SK-N-SH (cell line): ENCODE data around the gene MMRN1. TPM values are rescaled to one million over a fixed set of nuclear protein-coding genes. Genes with fewer than 3 reads are reported as not detected.
"Not testable (repeated sequence)": the region's sequence is repeated elsewhere in the genome, so short reads cannot be mapped to it uniquely, and the experiment has no call there.

Experiments
- CTCF ChIA-PET: fragments of 300-600, 350-600 bp; formaldehyde crosslinking; extraction: SDS; loops from one replicate; lab custom pipeline; 2021; lab: Yijun Ruan, JAX
- POLR2A ChIA-PET: fragments of 350-600 bp; sonication (Branson Sonifier 250); formaldehyde crosslinking; extraction: SDS; loops from one replicate; lab custom pipeline; 2020; ENCODE audit warnings: antibody characterized with exemption, inconsistent platforms; lab: Yijun Ruan, JAX
- DNase-seq: peaks from one replicate; pipeline ENCODE4 v3.0.0; 2012
- H2AFZ ChIP-seq: fragments of 200-600 bp; sonication (generic); 2 replicates; pipeline ENCODE4 v1.8.1; 2016; ENCODE audit warnings: antibody characterized with exemption, mild to moderate bottlenecking, low read depth
- H3F3A ChIP-seq: fragments of 200-600 bp; sonication (generic); replicated peaks from 2 replicates; pipeline ENCODE3; 2016; ENCODE audit warnings: antibody characterized with exemption, mild to moderate bottlenecking; ENCODE audit not compliant: insufficient read depth
- H3K27ac ChIP-seq, 2 experiments: fragments of 200-500 bp in 1 of 2; fragments of 200-600 bp in 1 of 2; sonication (Bioruptor generic) in 1 of 2; sonication (generic), shearing (Covaris generic) in 1 of 2; 2 replicates each; pipeline versions ENCODE4 v1.5.1 to v1.6.1; 2014 to 2016; ENCODE audit warnings: low read depth in 2 of 2, inconsistent platforms in 1 of 2, low read length in 1 of 2, mild to moderate bottlenecking in 1 of 2, mixed read lengths in 1 of 2
- H3K27me3 ChIP-seq: fragments of 200-600 bp; sonication (generic), shearing (Covaris generic); 2 replicates; pipeline ENCODE4 v1.6.1; 2016; ENCODE audit warnings: mixed run types; ENCODE audit not compliant: insufficient read depth
- H3K36me3 ChIP-seq, 2 experiments: fragments of 200-500 bp in 1 of 2; fragments of 200-600 bp in 1 of 2; sonication (Bioruptor generic) in 1 of 2; sonication (generic) in 1 of 2; replicated peaks in 1 of 2; 2 replicates each; pipeline versions ENCODE3 to v1.5.1; 2014 to 2016; ENCODE audit warnings: low read length in 1 of 2, mild to moderate bottlenecking in 1 of 2; ENCODE audit not compliant: insufficient read depth in 2 of 2, control insufficient read depth in 1 of 2
- H3K4me1 ChIP-seq, 2 experiments: fragments of 200-500 bp in 1 of 2; fragments of 200-600 bp in 1 of 2; sonication (Bioruptor generic) in 1 of 2; sonication (generic), shearing (Covaris generic) in 1 of 2; 2 replicates each; pipeline versions ENCODE4 v1.5.1 to v1.6.1; 2014 to 2016; ENCODE audit warnings: low read depth in 1 of 2, low read length in 1 of 2, mixed run types in 1 of 2; ENCODE audit not compliant: insufficient read depth in 2 of 2, control insufficient read depth in 1 of 2
- H3K4me2 ChIP-seq: fragments of 200-600 bp; sonication (generic), shearing (Covaris generic); 2 replicates; pipeline ENCODE4 v1.6.1; 2017; ENCODE audit warnings: mixed run types
- H3K4me3 ChIP-seq, 2 experiments: fragments of 200-500 bp in 1 of 2; fragments of 200-600 bp in 1 of 2; sonication (Bioruptor generic) in 1 of 2; sonication (generic), shearing (Covaris generic) in 1 of 2; 2 replicates each; pipeline versions ENCODE4 v1.5.1 to v1.8.1; 2014 to 2016; ENCODE audit warnings: low read depth in 2 of 2, inconsistent platforms in 1 of 2, low read length in 1 of 2, mild to moderate bottlenecking in 1 of 2, mixed read lengths in 1 of 2, moderate library complexity in 1 of 2
- H3K79me2 ChIP-seq: fragments of 200-600 bp; sonication (generic); 2 replicates; pipeline ENCODE4 v1.8.1; 2017; ENCODE audit warnings: mild to moderate bottlenecking; ENCODE audit not compliant: insufficient read depth
- H3K9ac ChIP-seq: fragments of 200-600 bp; sonication (generic); 2 replicates; pipeline ENCODE4 v1.6.1; 2017; ENCODE audit warnings: mixed run types
- H3K9me2 ChIP-seq: fragments of 200-600 bp; sonication (generic); 2 replicates; pipeline ENCODE4 v1.6.1; 2017; ENCODE audit warnings: mixed run types
- H3K9me3 ChIP-seq: fragments of 200-600 bp; sonication (generic); 2 replicates; pipeline ENCODE4 v1.6.1; 2017; ENCODE audit warnings: mixed run types, mild to moderate bottlenecking, moderate library complexity
- H4K20me1 ChIP-seq: fragments of 200-600 bp; sonication (generic); 2 replicates; pipeline ENCODE4 v1.6.1; 2017; ENCODE audit warnings: mild to moderate bottlenecking, mixed run types; ENCODE audit not compliant: insufficient read depth
- CHD2 ChIP-seq: fragments of 150-350 bp; IDR thresholded peaks from 2 replicates; pipeline ENCODE4 v1.6.1; 2018; ENCODE audit warnings: low read length; ENCODE audit not compliant: partially characterized antibody
- EP300 ChIP-seq, 2 experiments: IDR thresholded peaks; 2 replicates each; pipeline versions ENCODE4 v1.4.0 to v1.6.1; 2012; ENCODE audit warnings: borderline replicate concordance in 1 of 2, low read depth in 1 of 2, low read length in 1 of 2
- FOSL2 ChIP-seq: IDR thresholded peaks from 2 replicates; pipeline ENCODE4 v1.4.0; 2012; ENCODE audit warnings: low read depth, mild to moderate bottlenecking, moderate library complexity, borderline replicate concordance
- FOXJ3 ChIP-seq: sonication (generic); formaldehyde crosslinking; IDR thresholded peaks from 2 replicates; pipeline ENCODE4 v1.5.1; 2020; ENCODE audit warnings: mild to moderate bottlenecking, missing genetic modification reagents
- FOXM1 ChIP-seq: IDR thresholded peaks from 2 replicates; pipeline ENCODE4 v1.4.0; 2012; ENCODE audit warnings: low read depth, mild to moderate bottlenecking
- GABPA ChIP-seq: IDR thresholded peaks from 2 replicates; pipeline ENCODE4 v1.4.0; 2012; ENCODE audit warnings: low read depth, mild to moderate bottlenecking
- JUND ChIP-seq: IDR thresholded peaks from 2 replicates; pipeline ENCODE4 v1.4.0; 2012
- MEF2A ChIP-seq: IDR thresholded peaks from 2 replicates; pipeline ENCODE4 v1.4.0; 2012; ENCODE audit warnings: low read depth, borderline replicate concordance
- MXI1 ChIP-seq: IDR thresholded peaks from 2 replicates; pipeline ENCODE4 v1.6.1; 2012; ENCODE audit warnings: mild to moderate bottlenecking, low read depth, low read length, improper control_type of control experiment
- NFIC ChIP-seq: IDR thresholded peaks from 2 replicates; pipeline ENCODE4 v1.4.0; 2012; ENCODE audit warnings: borderline replicate concordance
- NRF1 ChIP-seq: IDR thresholded peaks from 2 replicates; pipeline ENCODE4 v1.6.1; 2012; ENCODE audit warnings: low read depth, mild to moderate bottlenecking, low read length
- POLR2AphosphoS5 ChIP-seq: IDR thresholded peaks from 2 replicates; pipeline ENCODE4 v1.6.1; 2012; ENCODE audit warnings: low read depth, low read length
- RAD21 ChIP-seq: IDR thresholded peaks from 2 replicates; pipeline ENCODE4 v1.6.1; 2012; ENCODE audit warnings: mild to moderate bottlenecking, low read length
- RFX5 ChIP-seq: IDR thresholded peaks from 2 replicates; pipeline ENCODE4 v1.6.1; 2012; ENCODE audit warnings: mild to moderate bottlenecking, improper control_type of control experiment, low read length
- SIN3A ChIP-seq: IDR thresholded peaks from 2 replicates; pipeline ENCODE4 v1.6.1; 2012; ENCODE audit warnings: low read depth, mild to moderate bottlenecking, low read length, moderate library complexity, borderline replicate concordance
- SMC3 ChIP-seq: IDR thresholded peaks from 2 replicates; pipeline ENCODE4 v1.6.1; 2012; ENCODE audit warnings: low read depth, low read length, improper control_type of control experiment
- TCF12 ChIP-seq: IDR thresholded peaks from 2 replicates; pipeline ENCODE4 v1.4.0; 2012
- WGBS: methylation state at CpG from one replicate; pipeline ENCODE4 v1.1.6; 2017; ENCODE audit warnings: low lambda C conversion rate; 5-methylcytosine and 5-hydroxymethylcytosine counted together
- polyA plus RNA-seq, 3 experiments: library from polyadenylated mRNA; depleted of rRNA; stranded (reverse); fragments of >200 nt; gene quantifications; 2 replicates each; pipeline ENCODE4 v1.2.3, GENCODE V29; 2012
- TF ChIP-seq, protein P1 (sequence below): fragments of 200-600 bp; sonication (generic); IDR thresholded peaks from 2 replicates; pipeline ENCODE4 v1.6.1; 2017; ENCODE audit warnings: antibody characterized with exemption, mild to moderate bottlenecking, moderate library complexity
- TF ChIP-seq, protein P2 (sequence below): IDR thresholded peaks from 2 replicates; pipeline ENCODE4 v1.4.0; 2012; ENCODE audit warnings: low read depth, borderline replicate concordance
- TF ChIP-seq, protein P3 (sequence below): fragments of 150-350 bp; IDR thresholded peaks from 2 replicates; pipeline ENCODE4 v1.6.1; 2016; ENCODE audit warnings: mild to moderate bottlenecking, low read depth, low read length

Gene MMRN1
- polyA plus RNA-seq, 1 of the 3 experiments (the other 2 are of a cell fraction) = not detected

DNA sequence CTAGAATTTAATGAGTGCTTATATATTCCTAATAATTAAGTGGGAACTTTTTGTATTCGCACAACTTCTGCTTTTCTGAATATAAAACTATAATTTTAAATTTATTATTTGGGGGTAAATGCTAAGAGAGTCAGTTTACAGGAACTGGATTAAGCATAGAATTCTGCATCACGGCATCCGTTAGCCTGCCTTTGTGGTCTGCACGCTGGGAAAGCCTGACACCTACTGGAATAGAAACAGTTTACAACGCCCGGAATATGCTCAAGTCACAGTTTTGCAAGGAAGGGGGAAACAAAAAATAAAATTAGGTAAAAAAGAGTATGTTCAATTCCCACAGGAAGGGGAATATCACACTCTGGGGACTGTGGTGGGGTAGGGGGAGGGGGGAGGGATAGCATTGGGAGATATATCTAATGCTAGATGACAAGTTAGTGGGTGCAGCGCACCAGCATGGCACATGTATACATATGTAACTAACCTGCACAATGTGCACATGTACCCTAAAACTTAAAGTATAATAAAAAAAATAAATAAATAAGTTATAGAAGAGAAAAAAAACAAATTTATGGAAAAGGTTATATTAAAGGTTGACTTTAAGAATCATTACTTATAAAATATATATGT, 7.3 kb downstream of the MMRN1 start:
- H3K9me2 ChIP-seq, POLR2A ChIA-PET, H3K4me3 ChIP-seq, H3K9me3 ChIP-seq, H3K27me3 ChIP-seq, H3K4me1 ChIP-seq, H3K79me2 ChIP-seq, H4K20me1 ChIP-seq, H3K4me2 ChIP-seq: not testable (repeated sequence)
- WGBS = 17% methylated on average over 7 of the region's 7 CpGs
- peak; percentile 22 for DNase-seq
- CTCF ChIA-PET = interaction anchor here (0.8 to 1.7 kb wide), 5 partner anchors 250 to 467 kb away, joined by 3 to 6 read pairs (median 3); no protein-coding TSS in a partner anchor
- H2AFZ ChIP-seq = peak overlapping the region; percentile 32; the same call in 1 of the 2 replicates
- TF ChIP-seq RAD21 (peak; percentile 94), SMC3 (peak; percentile 87)
- TF ChIP-seq, protein P1, sequence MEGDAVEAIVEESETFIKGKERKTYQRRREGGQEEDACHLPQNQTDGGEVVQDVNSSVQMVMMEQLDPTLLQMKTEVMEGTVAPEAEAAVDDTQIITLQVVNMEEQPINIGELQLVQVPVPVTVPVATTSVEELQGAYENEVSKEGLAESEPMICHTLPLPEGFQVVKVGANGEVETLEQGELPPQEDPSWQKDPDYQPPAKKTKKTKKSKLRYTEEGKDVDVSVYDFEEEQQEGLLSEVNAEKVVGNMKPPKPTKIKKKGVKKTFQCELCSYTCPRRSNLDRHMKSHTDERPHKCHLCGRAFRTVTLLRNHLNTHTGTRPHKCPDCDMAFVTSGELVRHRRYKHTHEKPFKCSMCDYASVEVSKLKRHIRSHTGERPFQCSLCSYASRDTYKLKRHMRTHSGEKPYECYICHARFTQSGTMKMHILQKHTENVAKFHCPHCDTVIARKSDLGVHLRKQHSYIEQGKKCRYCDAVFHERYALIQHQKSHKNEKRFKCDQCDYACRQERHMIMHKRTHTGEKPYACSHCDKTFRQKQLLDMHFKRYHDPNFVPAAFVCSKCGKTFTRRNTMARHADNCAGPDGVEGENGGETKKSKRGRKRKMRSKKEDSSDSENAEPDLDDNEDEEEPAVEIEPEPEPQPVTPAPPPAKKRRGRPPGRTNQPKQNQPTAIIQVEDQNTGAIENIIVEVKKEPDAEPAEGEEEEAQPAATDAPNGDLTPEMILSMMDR = peak; percentile 86
- TF ChIP-seq, all 33 proteins: peak for 3; not testable (repeated sequence) for 30
- H3K27ac ChIP-seq, H3F3A ChIP-seq, H3K36me3 ChIP-seq, H3K9ac ChIP-seq: not testable (repeated sequence)

DNA sequence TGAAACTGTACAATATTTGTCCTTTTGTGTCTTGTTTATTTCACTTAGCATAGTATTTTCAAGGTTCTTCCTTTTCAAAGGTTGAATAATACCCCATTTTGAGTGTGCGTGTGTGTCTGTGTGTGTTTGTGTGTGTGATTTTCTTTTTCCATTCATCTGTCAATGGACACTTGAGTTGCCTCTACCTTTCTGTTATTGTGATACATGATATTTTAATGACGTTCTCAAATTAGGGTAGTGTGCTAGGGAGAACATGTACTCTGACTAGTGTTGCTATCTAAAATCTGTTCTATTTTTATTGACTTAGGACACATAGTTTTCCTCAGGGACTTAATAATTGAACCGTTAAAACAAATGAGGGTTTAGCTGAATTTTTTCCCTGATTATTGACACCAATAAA, 9.9 kb downstream of the MMRN1 start:
- no peaks in the 10 kb centered on the region for H3K9me2 ChIP-seq
- no peak overlapping the region for H3K9ac ChIP-seq
- H3K4me3 ChIP-seq = no peak overlapping the region
- TF ChIP-seq GABPA = no peak
- no peak for TF ChIP-seq SIN3A
- no peak for TF ChIP-seq JUND
- no peak for TF ChIP-seq NFIC
- no peak for TF ChIP-seq FOXJ3
- no peak for TF ChIP-seq MEF2A
- TF ChIP-seq, protein P2, sequence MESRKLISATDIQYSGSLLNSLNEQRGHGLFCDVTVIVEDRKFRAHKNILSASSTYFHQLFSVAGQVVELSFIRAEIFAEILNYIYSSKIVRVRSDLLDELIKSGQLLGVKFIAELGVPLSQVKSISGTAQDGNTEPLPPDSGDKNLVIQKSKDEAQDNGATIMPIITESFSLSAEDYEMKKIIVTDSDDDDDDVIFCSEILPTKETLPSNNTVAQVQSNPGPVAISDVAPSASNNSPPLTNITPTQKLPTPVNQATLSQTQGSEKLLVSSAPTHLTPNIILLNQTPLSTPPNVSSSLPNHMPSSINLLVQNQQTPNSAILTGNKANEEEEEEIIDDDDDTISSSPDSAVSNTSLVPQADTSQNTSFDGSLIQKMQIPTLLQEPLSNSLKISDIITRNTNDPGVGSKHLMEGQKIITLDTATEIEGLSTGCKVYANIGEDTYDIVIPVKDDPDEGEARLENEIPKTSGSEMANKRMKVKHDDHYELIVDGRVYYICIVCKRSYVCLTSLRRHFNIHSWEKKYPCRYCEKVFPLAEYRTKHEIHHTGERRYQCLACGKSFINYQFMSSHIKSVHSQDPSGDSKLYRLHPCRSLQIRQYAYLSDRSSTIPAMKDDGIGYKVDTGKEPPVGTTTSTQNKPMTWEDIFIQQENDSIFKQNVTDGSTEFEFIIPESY = no peak
- TF ChIP-seq CHD2 = no peak
- no peak for TF ChIP-seq EP300 (IDR thresholded peaks at IDR 0.05; ENCODE audit: borderline replicate concordance in 1 of 2, low read depth in 1 of 2, low read length in 1 of 2)
- TF ChIP-seq TCF12 = no peak
- no peak for TF ChIP-seq MXI1
- no peak for TF ChIP-seq POLR2AphosphoS5
- no peak for TF ChIP-seq FOXM1
- TF ChIP-seq, protein P3, sequence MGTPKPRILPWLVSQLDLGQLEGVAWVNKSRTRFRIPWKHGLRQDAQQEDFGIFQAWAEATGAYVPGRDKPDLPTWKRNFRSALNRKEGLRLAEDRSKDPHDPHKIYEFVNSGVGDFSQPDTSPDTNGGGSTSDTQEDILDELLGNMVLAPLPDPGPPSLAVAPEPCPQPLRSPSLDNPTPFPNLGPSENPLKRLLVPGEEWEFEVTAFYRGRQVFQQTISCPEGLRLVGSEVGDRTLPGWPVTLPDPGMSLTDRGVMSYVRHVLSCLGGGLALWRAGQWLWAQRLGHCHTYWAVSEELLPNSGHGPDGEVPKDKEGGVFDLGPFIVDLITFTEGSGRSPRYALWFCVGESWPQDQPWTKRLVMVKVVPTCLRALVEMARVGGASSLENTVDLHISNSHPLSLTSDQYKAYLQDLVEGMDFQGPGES = no peak
- TF ChIP-seq RFX5 = no peak
- TF ChIP-seq NRF1 = no peak
- TF ChIP-seq FOSL2 = no peak
- TF ChIP-seq, all 33 proteins: peak for 0
- ChIA-PET CTCF (interaction anchor here (4.2 kb wide), 1 partner anchor 11 kb away, joined by 11 read pairs; no protein-coding TSS in a partner anchor), POLR2A (no interaction called here)
- no peak overlapping the region for H2AFZ ChIP-seq
- H3K27ac ChIP-seq = no peak overlapping the region
- no peak overlapping the region for H3K4me2 ChIP-seq
- 53% methylated on average over 3 of the region's 3 CpGs for WGBS
- no peaks in the 10 kb centered on the region for H3K9me3 ChIP-seq
- H3K27me3 ChIP-seq = no peaks in the 10 kb centered on the region
- H3K4me1 ChIP-seq = no peaks in the 10 kb centered on the region
- no peaks in the 10 kb centered on the region for H3K36me3 ChIP-seq
- H3F3A ChIP-seq = no peaks in the 10 kb centered on the region
- no peaks in the 10 kb centered on the region for H3K79me2 ChIP-seq
- no peak for DNase-seq
- no peaks in the 10 kb centered on the region for H4K20me1 ChIP-seq
